SJCRH30 (cell line): ENCODE measurements around the gene IMP3. TPM values are rescaled to one million over a fixed set of nuclear protein-coding genes. Genes with fewer than 3 reads are reported as not detected.

Experiments
- DNase-seq, 2 experiments: peaks; one replicate each; pipeline ENCODE4 v3.0.0-alpha.2; 2015 to 2020
- H3K27ac ChIP-seq: fragments of 250-450 bp; sonication (Bioruptor Pico); 2 replicates; pipeline ENCODE4 v1.5.1; 2020; ENCODE audit warnings: mild to moderate bottlenecking, moderate library complexity
- H3K27me3 ChIP-seq: fragments of 250-450 bp; sonication (Bioruptor Pico); 2 replicates; pipeline ENCODE4 v1.5.1; 2020; ENCODE audit warnings: mild to moderate bottlenecking, moderate library complexity
- H3K36me3 ChIP-seq: fragments of 250-450 bp; sonication (Bioruptor Pico); 2 replicates; pipeline ENCODE4 v1.5.1; 2020; ENCODE audit warnings: mild to moderate bottlenecking, moderate library complexity
- H3K4me1 ChIP-seq: fragments of 250-450 bp; sonication (Bioruptor Pico); 2 replicates; pipeline ENCODE4 v1.5.1; 2020; ENCODE audit warnings: mild to moderate bottlenecking, moderate library complexity
- H3K4me3 ChIP-seq: fragments of 250-450 bp; sonication (Bioruptor Pico); 2 replicates; pipeline ENCODE4 v1.5.1; 2020; ENCODE audit warnings: mild to moderate bottlenecking, moderate library complexity
- H3K9me3 ChIP-seq: fragments of 250-450 bp; sonication (Bioruptor Pico); replicated peaks from 2 replicates; pipeline ENCODE4 v1.5.1; 2020; ENCODE audit warnings: mild to moderate bottlenecking, moderate library complexity
- total RNA-seq: library from RNA; depleted of rRNA; stranded (reverse); fragments of >200 nt; shearing (Covaris generic); gene quantifications from 2 replicates; pipeline ENCODE4 v1.2.3, GENCODE V29; 2014

Gene IMP3
- total RNA-seq, 1 experiment from 2014 or later: 58.5 TPM

DNA sequence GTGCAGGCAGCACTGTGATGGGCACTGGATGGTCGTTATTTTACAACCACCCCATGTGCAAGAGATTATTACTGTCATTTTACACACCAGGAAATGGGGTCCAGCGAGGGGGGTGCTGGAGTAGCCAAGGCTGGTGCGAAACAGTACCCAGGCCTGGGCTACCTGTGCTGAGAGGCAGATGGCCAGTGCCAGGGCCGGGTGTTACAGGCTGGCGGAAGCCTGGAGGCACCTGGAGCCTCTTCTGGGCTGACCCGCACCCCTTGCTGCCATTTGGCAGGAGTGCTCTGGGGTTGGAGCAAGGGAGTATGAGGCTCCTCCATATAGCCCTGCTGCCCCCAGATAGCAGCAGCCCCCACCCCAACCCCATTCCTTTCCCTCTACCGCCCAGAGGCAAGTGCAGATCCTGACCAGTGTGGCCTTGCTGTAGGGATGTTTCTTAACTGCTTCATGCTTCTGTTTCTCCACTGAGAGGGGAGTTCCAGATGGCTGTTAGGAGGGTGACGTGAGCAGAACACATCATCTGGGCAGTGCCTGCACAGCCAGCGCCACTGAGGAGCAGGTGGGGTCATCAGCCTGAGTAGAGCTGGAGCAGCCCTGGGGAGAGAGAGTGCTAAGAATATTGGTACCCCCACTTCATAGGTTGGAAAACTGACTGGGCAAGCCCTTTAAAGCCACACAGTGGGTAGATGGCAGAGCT, 22.9 kb upstream of the IMP3 start:
- no peaks in the 10 kb centered on the region for H3K36me3 ChIP-seq
- no peak overlapping the region for H3K27ac ChIP-seq
- H3K4me1 ChIP-seq: peaks cover 20% of the 10 kb centered on the region
- H3K9me3 ChIP-seq: no peaks in the 10 kb centered on the region
- no peak overlapping the region for H3K4me3 ChIP-seq
- H3K27me3 ChIP-seq: no peaks in the 10 kb centered on the region
- no peak for DNase-seq

DNA sequence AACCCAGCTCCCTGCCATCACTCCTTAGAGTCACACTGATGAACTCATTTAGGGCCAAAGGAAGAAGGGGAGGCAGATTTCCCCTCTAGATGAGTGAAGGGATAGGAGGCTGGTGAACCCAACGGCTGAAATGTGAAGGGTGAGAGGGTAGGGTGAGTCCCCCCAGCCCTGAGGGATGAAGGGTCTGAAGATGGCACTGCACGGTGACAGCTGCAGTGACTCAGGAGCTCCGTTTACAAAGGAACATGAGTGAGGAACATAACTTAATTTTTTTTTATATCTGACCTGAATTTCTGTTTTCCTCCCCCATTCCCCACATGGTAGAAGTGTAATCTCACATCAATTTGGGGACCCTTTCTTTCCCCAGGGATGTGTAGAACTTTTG, 21.7 kb upstream of the IMP3 start:
- no peaks in the 10 kb centered on the region for H3K27me3 ChIP-seq
- no peak overlapping the region for H3K27ac ChIP-seq
- H3K4me3 ChIP-seq: no peak overlapping the region
- DNase-seq: no peak
- no peaks in the 10 kb centered on the region for H3K9me3 ChIP-seq
- H3K4me1 ChIP-seq: peaks cover 9% of the 10 kb centered on the region
- no peaks in the 10 kb centered on the region for H3K36me3 ChIP-seq

DNA sequence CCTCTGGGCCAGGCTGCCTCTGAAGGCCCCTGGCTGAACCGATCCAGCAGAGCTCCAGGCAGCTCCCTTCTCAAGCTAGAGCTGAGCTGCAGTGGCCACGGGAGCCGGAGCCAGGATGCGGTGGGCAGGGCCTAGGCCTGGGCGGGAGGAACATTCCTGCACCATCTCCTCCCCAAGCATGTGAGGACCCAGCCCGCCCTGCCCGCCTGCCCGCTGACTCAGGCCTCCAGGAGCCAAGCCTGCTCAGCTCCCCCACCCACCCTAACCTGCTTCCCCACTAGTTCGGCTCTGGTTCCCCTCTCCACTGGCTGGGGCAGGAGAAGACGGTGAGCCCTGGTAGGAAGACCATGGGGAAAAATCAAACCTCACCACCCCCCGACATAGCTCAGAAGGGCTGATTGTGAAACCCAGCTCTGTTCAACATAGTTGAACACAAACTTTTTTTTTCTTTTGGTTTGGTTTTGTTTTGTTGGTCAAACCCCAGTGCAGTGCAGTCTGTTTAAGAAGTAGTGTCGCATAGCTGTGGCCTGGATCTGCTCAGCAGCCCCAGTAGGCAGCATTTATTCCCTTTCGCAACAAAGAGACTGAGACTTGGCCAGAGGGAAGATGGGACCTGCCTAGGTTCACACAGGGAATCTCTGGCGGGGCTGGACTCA, 21.2 kb upstream of the IMP3 start:
- Histone ChIP-seq H3K4me1 (peaks cover 5% of the 10 kb centered on the region), H3K36me3 (no peaks in the 10 kb centered on the region), H3K9me3 (no peaks in the 10 kb centered on the region), H3K27ac (no peak overlapping the region), H3K4me3 (no peak overlapping the region), H3K27me3 (no peaks in the 10 kb centered on the region)
- DNase-seq: peak in 1 of 2 experiments; percentile 29

DNA sequence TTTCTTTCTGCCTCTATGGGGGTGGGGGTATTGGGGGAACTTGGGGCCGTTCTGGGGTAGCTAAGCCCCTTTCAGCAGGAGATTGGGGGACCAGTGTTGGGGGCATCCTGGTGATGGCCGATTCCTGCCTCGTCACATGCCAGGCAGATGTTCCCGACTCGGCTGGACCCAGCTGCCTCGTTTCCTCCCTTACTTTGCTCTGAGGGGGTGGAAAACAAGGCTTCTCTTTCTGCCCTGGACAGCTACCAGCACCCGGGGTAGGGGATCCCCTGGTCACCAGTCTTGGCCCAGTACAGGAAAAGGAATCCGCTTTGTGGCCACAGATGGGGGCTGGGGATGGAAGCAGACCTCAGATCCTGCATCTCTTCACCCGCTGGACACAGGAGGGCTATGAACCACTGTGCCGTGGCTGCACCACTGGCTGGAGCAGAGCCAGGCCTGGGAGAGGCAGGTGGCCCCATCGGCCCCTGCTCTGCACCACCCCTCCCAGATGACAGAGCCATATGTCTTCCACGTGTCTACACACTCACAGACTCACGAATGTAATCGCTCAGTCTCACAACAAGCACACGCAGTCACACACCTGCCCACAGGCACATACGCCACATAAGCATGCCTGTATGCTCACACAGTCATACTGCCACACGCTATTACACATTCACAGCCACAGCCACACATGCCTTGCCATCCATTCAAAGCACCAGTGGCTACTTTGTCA, 20.1 kb upstream of the IMP3 start:
- no peaks in the 10 kb centered on the region for H3K27me3 ChIP-seq
- H3K4me3 ChIP-seq: no peak overlapping the region
- no peak for DNase-seq
- H3K9me3 ChIP-seq: no peaks in the 10 kb centered on the region
- no peaks in the 10 kb centered on the region for H3K36me3 ChIP-seq
- no peak overlapping the region for H3K27ac ChIP-seq
- 0 out of 2 replicates have a peak, but pooled peaks cover 2% of the 10 kb centered on the region for H3K4me1 ChIP-seq

DNA sequence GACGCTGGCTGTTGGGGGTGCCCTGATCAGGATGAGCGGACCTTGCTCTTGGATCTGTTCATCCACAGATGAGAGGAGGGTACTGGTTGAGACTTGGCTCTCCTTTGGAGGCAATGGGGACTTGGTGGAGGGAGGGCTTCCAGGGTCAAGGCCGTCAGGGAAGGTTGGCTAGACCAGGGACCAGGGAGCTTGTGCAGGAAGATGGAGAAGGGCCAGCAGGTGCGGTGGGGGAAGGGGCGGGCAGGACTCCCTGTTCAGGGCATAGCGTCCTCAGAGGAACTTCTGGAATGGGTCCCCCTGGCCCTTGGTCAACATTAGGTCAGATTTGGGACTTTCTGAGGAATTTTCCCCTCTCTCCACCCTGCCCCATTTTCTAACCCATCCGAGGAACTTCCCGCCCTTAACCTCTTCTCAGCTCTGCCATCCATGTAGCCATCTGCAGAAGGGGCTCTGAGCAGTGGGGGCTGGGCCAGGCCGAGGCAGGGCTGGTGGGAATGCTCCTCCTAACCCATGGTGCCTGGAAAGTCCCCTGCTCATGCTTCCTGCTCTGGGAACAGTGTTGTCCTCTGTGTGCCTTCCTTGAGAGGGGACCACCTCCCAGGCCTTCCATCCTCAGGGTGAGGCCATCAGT, 19.2 kb upstream of the IMP3 start:
- no peak for DNase-seq
- Histone ChIP-seq H3K27ac (no peak overlapping the region), H3K9me3 (no peaks in the 10 kb centered on the region), H3K36me3 (no peaks in the 10 kb centered on the region), H3K4me3 (no peak overlapping the region), H3K4me1 (0 out of 2 replicates have a peak, but pooled peaks cover 2% of the 10 kb centered on the region), H3K27me3 (no peaks in the 10 kb centered on the region)

DNA sequence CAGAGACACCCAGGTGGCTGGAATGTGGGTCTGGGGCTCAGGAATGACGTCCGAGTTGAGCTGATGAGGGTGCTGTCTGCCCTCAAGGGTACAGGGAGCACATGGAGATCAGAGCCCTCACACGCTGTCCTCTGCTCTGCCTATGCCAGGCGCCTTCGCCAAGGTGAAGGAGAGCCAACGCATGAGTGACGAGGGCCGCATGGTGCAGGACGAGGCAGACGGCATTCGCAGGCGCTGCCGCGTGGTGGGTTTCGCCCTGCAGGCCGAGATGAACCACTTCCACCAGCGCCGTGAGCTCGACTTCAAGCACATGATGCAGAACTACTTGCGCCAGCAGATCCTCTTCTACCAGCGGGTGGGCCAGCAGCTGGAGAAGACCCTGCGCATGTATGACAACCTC, 16.8 kb upstream of the IMP3 start:
- Histone ChIP-seq H3K36me3 (no peaks in the 10 kb centered on the region), H3K4me1 (0 out of 2 replicates have a peak, but pooled peaks cover 2% of the 10 kb centered on the region), H3K27me3 (no peaks in the 10 kb centered on the region), H3K9me3 (no peaks in the 10 kb centered on the region), H3K27ac (no peak overlapping the region), H3K4me3 (no peak overlapping the region)
- no peak for DNase-seq

DNA sequence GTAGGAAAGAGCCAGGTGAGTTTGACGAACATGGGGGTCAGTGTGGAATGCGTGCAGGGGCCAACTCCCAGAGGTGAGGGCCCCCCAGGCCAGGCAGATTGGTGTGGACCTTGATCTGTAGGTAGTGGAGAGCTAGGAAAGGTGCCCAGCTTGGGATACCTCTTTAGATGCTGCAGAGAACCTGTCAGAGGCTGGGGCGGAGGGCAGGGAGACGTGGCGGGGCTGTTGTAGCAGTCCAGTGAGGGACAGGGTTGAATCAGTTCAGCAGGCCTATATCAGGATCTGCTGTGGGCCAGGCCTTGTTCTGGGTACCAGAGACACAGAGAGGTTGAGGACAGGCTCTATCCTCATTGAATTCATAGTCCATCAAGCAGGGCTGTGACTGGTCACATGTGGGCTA, 16.3 kb upstream of the IMP3 start:
- no peaks in the 10 kb centered on the region for H3K36me3 ChIP-seq
- DNase-seq: no peak
- no peak overlapping the region for H3K27ac ChIP-seq
- peaks cover 4% of the 10 kb centered on the region; the same call in 1 of the 2 replicates for H3K4me1 ChIP-seq
- no peak overlapping the region for H3K4me3 ChIP-seq
- no peaks in the 10 kb centered on the region for H3K27me3 ChIP-seq
- no peaks in the 10 kb centered on the region for H3K9me3 ChIP-seq

DNA sequence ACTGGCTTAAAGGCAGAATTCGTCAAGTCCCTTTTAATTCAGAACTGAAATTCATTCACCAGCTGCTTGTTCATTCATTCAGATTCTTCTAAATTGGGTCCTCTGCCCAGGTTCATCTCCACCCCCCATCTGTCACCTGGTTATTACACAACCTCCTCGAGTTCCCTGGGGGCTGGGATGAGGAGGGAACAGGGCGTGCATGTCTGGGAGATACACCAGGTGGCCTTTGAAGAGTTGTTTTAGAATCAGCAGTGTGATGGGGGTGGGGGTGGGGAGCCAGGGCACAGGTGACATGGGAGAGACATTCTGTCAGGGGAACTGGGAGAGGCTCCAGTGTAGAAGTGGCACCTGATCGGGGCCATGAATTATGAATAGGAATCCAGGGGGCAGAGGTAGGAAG, 15.9 kb upstream of the IMP3 start:
- Histone ChIP-seq H3K27ac (no peak overlapping the region), H3K9me3 (no peaks in the 10 kb centered on the region), H3K27me3 (no peaks in the 10 kb centered on the region), H3K36me3 (no peaks in the 10 kb centered on the region), H3K4me1 (peaks cover 7% of the 10 kb centered on the region; the same call in 1 of the 2 replicates), H3K4me3 (no peak overlapping the region)
- no peak for DNase-seq

DNA sequence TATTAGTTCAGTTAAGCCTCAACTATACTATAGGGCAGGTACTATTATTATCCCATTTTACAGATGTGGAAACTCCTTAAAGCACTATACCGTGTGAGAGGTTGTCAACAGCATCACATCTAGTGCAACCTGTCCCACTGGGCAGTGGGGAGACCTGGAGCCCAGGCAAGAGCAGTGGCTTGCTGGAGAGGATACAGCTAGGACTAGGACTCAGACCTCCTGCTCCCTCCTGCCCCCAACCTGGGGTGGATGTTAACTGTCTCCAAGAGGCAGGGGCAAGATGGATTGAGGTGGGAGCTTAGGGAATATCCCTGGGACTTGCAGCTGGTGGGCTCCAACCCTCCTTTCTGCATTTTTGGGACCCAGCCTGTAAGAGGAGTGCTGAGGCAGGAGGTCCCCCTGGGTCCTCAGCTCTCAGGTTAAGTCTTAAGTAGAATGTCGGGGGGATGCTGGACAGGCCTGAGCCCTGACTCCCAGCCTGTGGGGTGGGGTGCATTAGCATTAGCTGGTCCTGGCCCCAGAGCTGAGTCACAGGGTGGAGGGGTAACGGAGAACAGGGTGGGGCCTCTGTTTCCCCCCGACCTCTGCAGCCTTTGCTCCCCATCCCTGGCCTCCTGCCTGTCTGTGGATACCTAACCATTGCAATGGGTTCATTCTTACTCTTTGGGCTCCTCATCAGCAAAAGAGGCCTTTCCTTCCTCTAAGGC, 14.3 kb upstream of the IMP3 start:
- Histone ChIP-seq H3K4me1 (peaks cover 6% of the 10 kb centered on the region; the same call in 1 of the 2 replicates), H3K36me3 (0 out of 2 replicates have a peak, but pooled peaks cover 4% of the 10 kb centered on the region), H3K27ac (no peak overlapping the region), H3K9me3 (no peaks in the 10 kb centered on the region), H3K4me3 (no peak overlapping the region), H3K27me3 (no peaks in the 10 kb centered on the region)
- no peak for DNase-seq

DNA sequence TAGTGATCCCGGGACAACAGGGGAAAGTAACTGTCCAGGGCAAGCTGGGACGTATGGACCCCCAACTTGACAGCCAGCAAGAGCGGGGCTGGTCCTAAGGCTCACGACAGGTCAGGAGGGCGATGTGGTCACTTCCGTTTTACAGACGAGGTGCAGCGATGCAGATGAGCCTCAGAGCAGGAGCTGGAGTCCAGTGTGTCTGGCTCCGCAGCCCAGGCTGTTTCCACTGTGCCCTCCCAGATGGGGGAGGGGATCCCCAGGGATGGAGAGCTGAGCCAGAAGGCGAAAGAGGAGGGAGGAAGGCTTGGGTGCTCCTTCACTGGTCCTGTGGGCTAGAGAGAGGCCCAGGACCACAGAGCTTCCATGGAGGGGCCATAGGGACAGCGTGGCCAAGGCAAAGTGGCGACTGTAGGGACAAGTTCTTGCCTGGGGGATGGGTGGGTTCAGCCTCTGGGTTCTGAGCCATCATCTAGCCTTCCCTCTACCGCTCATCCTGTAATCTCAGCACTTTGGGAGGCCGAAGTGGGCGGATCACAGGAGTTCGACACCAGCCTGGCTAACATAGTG, 13.4 kb upstream of the IMP3 start:
- 0 out of 2 replicates have a peak, but pooled peaks cover 4% of the 10 kb centered on the region for H3K36me3 ChIP-seq
- no peak overlapping the region for H3K4me3 ChIP-seq

DNA sequence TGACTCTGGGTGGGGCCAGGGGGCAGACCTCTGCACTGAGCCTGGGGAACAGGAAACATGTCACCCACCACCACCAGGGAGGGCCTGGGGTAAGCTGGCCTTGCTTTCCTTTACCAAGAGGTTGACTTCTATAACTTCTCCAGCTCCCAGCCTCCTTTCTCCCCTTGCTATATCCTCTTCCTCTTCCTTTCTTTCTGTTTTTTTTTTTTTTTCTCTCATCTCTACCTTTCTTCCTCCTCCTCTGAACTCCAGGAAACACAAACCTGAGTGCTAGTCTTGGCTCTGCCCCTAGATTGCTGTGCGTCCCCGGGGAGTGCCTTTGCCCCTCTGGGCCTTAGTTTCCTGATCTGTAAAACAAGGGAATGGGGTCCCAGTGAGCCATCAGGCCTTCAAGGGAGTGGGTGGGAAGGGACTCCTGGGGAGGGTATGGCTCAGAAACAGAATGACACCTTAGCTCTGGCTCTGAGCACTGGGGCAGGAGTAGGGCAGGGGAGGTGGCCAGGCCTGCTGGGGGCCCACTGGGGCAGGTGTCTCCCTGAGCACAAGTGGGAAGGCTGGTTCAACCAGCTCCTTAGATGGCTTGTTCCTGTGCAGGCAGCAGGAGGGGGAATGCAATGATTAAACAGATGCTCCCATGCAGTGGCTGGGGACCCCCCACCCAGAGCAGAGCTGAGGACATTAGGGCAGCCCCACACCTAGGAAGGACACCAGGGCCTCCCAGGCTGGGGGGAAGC, 12.0 kb upstream of the IMP3 start:
- no peak overlapping the region for H3K4me3 ChIP-seq
- H3K9me3 ChIP-seq: no peaks in the 10 kb centered on the region

More for the DNA sequence above, 13.4 kb upstream of the IMP3 start:
- Histone ChIP-seq H3K27me3 (no peaks in the 10 kb centered on the region), H3K27ac (no peak overlapping the region), H3K4me1 (peaks cover 6% of the 10 kb centered on the region; the same call in 1 of the 2 replicates), H3K9me3 (no peaks in the 10 kb centered on the region)
- no peak for DNase-seq

DNA sequence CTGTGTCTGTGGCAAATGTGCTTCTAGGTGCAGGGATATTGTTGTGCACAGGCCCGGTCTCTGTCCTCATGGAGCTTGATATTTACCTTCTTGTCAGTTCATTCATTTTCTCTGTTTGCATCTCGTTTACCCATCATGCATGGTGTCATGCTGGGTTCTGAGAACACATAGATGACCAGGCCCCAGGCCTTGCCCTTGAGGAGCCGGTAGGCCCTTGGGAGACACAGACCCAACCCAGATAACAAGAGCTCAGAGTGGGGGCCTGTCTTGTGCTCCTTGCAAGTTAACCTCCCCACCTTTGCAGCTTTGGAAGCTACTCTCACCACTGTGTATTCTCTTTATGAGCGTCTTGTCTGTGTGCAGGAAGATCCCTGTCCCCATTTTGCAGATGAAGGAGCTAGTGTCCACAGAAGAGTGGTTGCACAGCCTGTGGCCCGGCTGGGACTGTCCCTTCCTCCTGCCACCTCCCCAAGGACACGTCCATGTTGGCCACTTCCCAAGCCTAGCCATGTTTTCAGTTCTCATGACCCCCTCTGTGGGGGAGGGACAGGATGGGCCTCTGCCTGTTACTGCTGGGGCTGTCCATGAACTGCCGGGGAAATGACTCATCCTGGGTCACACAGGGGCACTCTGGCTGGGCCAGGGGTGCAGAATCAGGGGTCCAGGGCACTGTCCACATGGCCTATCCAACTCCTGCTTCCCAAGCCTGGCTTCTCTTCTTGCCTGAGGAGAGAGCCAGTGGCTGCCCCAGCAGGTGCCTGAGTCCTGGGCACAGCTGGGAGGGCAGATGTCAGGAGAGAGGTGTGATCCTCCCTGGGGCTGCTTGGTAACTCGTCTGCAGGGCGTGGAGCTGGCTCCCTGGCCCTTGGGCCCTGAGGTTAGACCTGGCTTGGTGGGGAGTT, 11.1 kb upstream of the IMP3 start:
- Histone ChIP-seq H3K27ac (no peak overlapping the region), H3K4me3 (no peak overlapping the region), H3K27me3 (no peaks in the 10 kb centered on the region), H3K9me3 (no peaks in the 10 kb centered on the region), H3K36me3 (0 out of 2 replicates have a peak, but pooled peaks cover 4% of the 10 kb centered on the region), H3K4me1 (peaks cover 6% of the 10 kb centered on the region; the same call in 1 of the 2 replicates)
- DNase-seq: no peak

More for the DNA sequence above, 12.0 kb upstream of the IMP3 start:
- no peak for DNase-seq
- Histone ChIP-seq H3K27ac (no peak overlapping the region), H3K4me1 (peaks cover 6% of the 10 kb centered on the region; the same call in 1 of the 2 replicates), H3K27me3 (no peaks in the 10 kb centered on the region), H3K36me3 (0 out of 2 replicates have a peak, but pooled peaks cover 4% of the 10 kb centered on the region)
